ENCODE data around the gene ATP6V0A4.

- no peak for TF ChIP-seq ZBTB7A (IDR thresholded peaks at IDR 0.05; ENCODE audit: low read depth)
- TF ChIP-seq TCF12 (IDR thresholded peaks at IDR 0.05; ENCODE audit: low read depth), result no peak
- no peak for TF ChIP-seq USF1 (IDR thresholded peaks at IDR 0.05)
- TF ChIP-seq RAD21 (IDR thresholded peaks at IDR 0.05; ENCODE audit: low read depth), result no peak
- no peak for TF ChIP-seq EP300 (IDR thresholded peaks at IDR 0.05; ENCODE audit: borderline replicate concordance)
- TF ChIP-seq TEAD4 (IDR thresholded peaks at IDR 0.05), result no peak
- TF ChIP-seq CEBPB (IDR thresholded peaks at IDR 0.05), result no peak
- no peak for TF ChIP-seq TAF1 (IDR thresholded peaks at IDR 0.05; ENCODE audit: low read depth)
- no peak for TF ChIP-seq YY1 (IDR thresholded peaks at IDR 0.05; ENCODE audit: low read depth)
- TF ChIP-seq MAX (IDR thresholded peaks at IDR 0.05), result no peak
- no peak for TF ChIP-seq CREB1 (IDR thresholded peaks at IDR 0.05; ENCODE audit: low read depth)
- no peak for TF ChIP-seq REST (IDR thresholded peaks at IDR 0.05; ENCODE audit: low read depth)
Measured at GRCh38 chr7:138746073-138746472, 51.9 kb downstream of the ATP6V0A4 start.
